HepG2 (cell line): ENCODE measurements around the gene SPART. TPM values are rescaled to one million over a fixed set of nuclear protein-coding genes. Genes with fewer than 3 reads are reported as not detected.

Source experiments
- ARHGAP35 ChIP-seq: sonication (generic); formaldehyde crosslinking; IDR thresholded peaks from 2 replicates; pipeline ENCODE4 v1.9.0; 2022; ENCODE audit warnings: mild to moderate bottlenecking, inconsistent platforms, moderate library complexity, missing genetic modification reagents, borderline replicate concordance
- CREM ChIP-seq, 2 experiments: sonication (generic) in 1 of 2; formaldehyde crosslinking in 1 of 2; IDR thresholded peaks; 2 replicates each; pipeline versions ENCODE4 v1.4.0 to v1.6.1; 2016 to 2020; ENCODE audit warnings: antibody characterized with exemption in 1 of 2, mild to moderate bottlenecking in 1 of 2, missing genetic modification reagents in 1 of 2
- ESRRA ChIP-seq: sonication (generic); formaldehyde crosslinking; IDR thresholded peaks from 2 replicates; pipeline ENCODE4 v1.5.1; 2020; ENCODE audit warnings: mild to moderate bottlenecking, low read depth, missing genetic modification reagents
- GFI1 ChIP-seq: sonication (generic); formaldehyde crosslinking; IDR thresholded peaks from 2 replicates; pipeline ENCODE4 v1.5.0; 2020; ENCODE audit warnings: missing genetic modification reagents, mild to moderate bottlenecking, borderline replicate concordance
- HDAC1 ChIP-seq: sonication (generic); formaldehyde crosslinking; IDR thresholded peaks from 2 replicates; pipeline ENCODE4 v1.5.1; 2020; ENCODE audit warnings: mild to moderate bottlenecking, missing genetic modification reagents
- HMGXB4 ChIP-seq, 2 experiments: sonication (generic) in 1 of 2; formaldehyde crosslinking in 1 of 2; IDR thresholded peaks; 2 replicates each; pipeline versions ENCODE4 v1.4.0 to v1.6.1; 2018 to 2020; ENCODE audit warnings: missing genetic modification reagents in 2 of 2, borderline replicate concordance in 1 of 2, low read depth in 1 of 2, mild to moderate bottlenecking in 1 of 2, missing biosample characterization in 1 of 2
- JUND ChIP-seq: sonication (generic); formaldehyde crosslinking; IDR thresholded peaks from 2 replicates; pipeline ENCODE4 v1.8.0; 2022; ENCODE audit warnings: mild to moderate bottlenecking, missing genetic modification reagents
- KAT8 ChIP-seq: IDR thresholded peaks from 2 replicates; pipeline ENCODE4 v1.6.1; 2016; ENCODE audit warnings: missing genetic modification reagents, missing compliant biosample characterization
- KDM2A ChIP-seq: sonication (generic); formaldehyde crosslinking; IDR thresholded peaks from 2 replicates; pipeline ENCODE4 v1.4.0; 2020; ENCODE audit warnings: low read depth, missing genetic modification reagents, borderline replicate concordance
- KLF6 ChIP-seq: IDR thresholded peaks from 2 replicates; pipeline ENCODE4 v1.8.0; 2016; ENCODE audit warnings: missing biosample characterization, missing genetic modification reagents
- PHF20 ChIP-seq: sonication (generic); formaldehyde crosslinking; IDR thresholded peaks from 2 replicates; pipeline ENCODE4 v1.5.0; 2020; ENCODE audit warnings: mild to moderate bottlenecking, missing genetic modification reagents
- PHF8 ChIP-seq: sonication (generic); formaldehyde crosslinking; IDR thresholded peaks from 2 replicates; pipeline ENCODE4 v1.5.0; 2020; ENCODE audit warnings: missing genetic modification reagents
- PLSCR1 ChIP-seq: sonication (generic); formaldehyde crosslinking; IDR thresholded peaks from 2 replicates; pipeline ENCODE4 v1.5.0; 2020; ENCODE audit warnings: missing genetic modification reagents, mild to moderate bottlenecking, borderline replicate concordance
- REXO4 ChIP-seq: sonication (generic); formaldehyde crosslinking; IDR thresholded peaks from 2 replicates; pipeline ENCODE4 v1.8.0; 2022; ENCODE audit warnings: missing genetic modification reagents, mild to moderate bottlenecking, borderline replicate concordance
- SP1 ChIP-seq, 2 experiments: fragments of 450-650 bp in 1 of 2; sonication (generic) in 1 of 2; formaldehyde crosslinking in 1 of 2; IDR thresholded peaks; 2 replicates each; pipeline versions ENCODE4 v1.4.0 to v1.6.1; 2016 to 2020; ENCODE audit warnings: missing genetic modification reagents in 1 of 2
- TRIM24 ChIP-seq: sonication (generic); formaldehyde crosslinking; IDR thresholded peaks from 2 replicates; pipeline ENCODE4 v1.8.0; 2022; ENCODE audit warnings: mild to moderate bottlenecking, missing genetic modification reagents
- ZMYM4 ChIP-seq: sonication (generic); formaldehyde crosslinking; IDR thresholded peaks from 2 replicates; pipeline ENCODE4 v1.8.1; 2023; ENCODE audit warnings: mild to moderate bottlenecking, missing genetic modification reagents
- ZNF274 ChIP-seq: sonication (generic); formaldehyde crosslinking; IDR thresholded peaks from 2 replicates; pipeline ENCODE4 v1.5.1; 2020; ENCODE audit warnings: mild to moderate bottlenecking, missing genetic modification reagents
- ZNF549 ChIP-seq: sonication (generic); formaldehyde crosslinking; IDR thresholded peaks from 2 replicates; pipeline ENCODE4 v1.5.0; 2020; ENCODE audit warnings: missing genetic modification reagents
- ZNF567 ChIP-seq: sonication (generic); formaldehyde crosslinking; IDR thresholded peaks from 2 replicates; pipeline ENCODE4 v1.8.1; 2023; ENCODE audit warnings: mild to moderate bottlenecking, missing genetic modification reagents, borderline replicate concordance
- ZSCAN21 ChIP-seq: sonication (generic); formaldehyde crosslinking; IDR thresholded peaks from 2 replicates; pipeline ENCODE4 v1.8.0; 2022; ENCODE audit warnings: mild to moderate bottlenecking, missing genetic modification reagents, moderate library complexity, borderline replicate concordance
- ZSCAN30 ChIP-seq: sonication (generic); formaldehyde crosslinking; IDR thresholded peaks from 2 replicates; pipeline ENCODE4 v1.5.0; 2020; ENCODE audit warnings: mild to moderate bottlenecking, missing genetic modification reagents
- ZSCAN9 ChIP-seq: IDR thresholded peaks from 2 replicates; pipeline ENCODE4 v1.6.1; 2016; ENCODE audit warnings: borderline replicate concordance
- polyA plus RNA-seq, 8 experiments: library from polyadenylated mRNA; depleted of rRNA in 3 of 8; stranded (reverse) in 7 of 8; unstranded in 1 of 8; fragments of >200 nt; fragmentation: Illumina TruSeq in 4 of 8; extraction: Trizol in 4 of 8; gene quantifications; 2 replicates each; pipeline versions ENCODE4 v1.2.1 to v1.2.3, GENCODE V29; 2011 to 2016; ENCODE audit warnings: low read depth in 4 of 8, missing spikeins in 1 of 8, mixed read lengths in 1 of 8; ENCODE audit not compliant: insufficient read depth in 1 of 8
- total RNA-seq, 5 experiments: library from RNA; depleted of rRNA; stranded (reverse); fragments of >200 nt; fragmentation: Illumina TruSeq; extraction: Trizol; gene quantifications; 2 replicates each; pipeline ENCODE4 v1.2.3, GENCODE V29; 2016; ENCODE audit warnings: low read depth in 1 of 5
- TF ChIP-seq, protein P1 (sequence below): sonication (generic); formaldehyde crosslinking; IDR thresholded peaks from 2 replicates; pipeline ENCODE4 v1.4.0; 2020; ENCODE audit warnings: missing genetic modification reagents, mild to moderate bottlenecking, borderline replicate concordance

Gene SPART
- total and polyA plus RNA-seq, 2 of the 13 experiments (the other 11 are each of a cell fraction or from before 2014, with no cell fraction given), result 8.9 to 28.8 TPM

GRCh38 chr13:36346222-36347083, at the start of gene SPART (continued):
- TF ChIP-seq HMGXB4 (CRISPR knock-in tag; IDR thresholded peaks at IDR 0.05; ENCODE audit: borderline replicate concordance in 1 of 2, low read depth in 1 of 2) (peak; percentile 49 to 71; a peak in 2 of 4 replicates), KAT8 (CRISPR knock-in tag) (no peak), KDM2A (CRISPR knock-in tag) (peak; percentile 69), GFI1 (no peak), TRIM24 (CRISPR knock-in tag) (no peak), ZMYM4 (CRISPR knock-in tag) (0 out of 2 replicates have a peak, but pooled peaks have one; percentile 35), ZNF567 (CRISPR knock-in tag) (no peak), ZSCAN30 (CRISPR knock-in tag) (no peak), SP1 (IDR thresholded peaks at IDR 0.05) (no peak), SP1 (CRISPR knock-in tag; IDR thresholded peaks at IDR 0.05) (no peak), ESRRA (CRISPR knock-in tag) (no peak), JUND (no peak), ZNF549 (CRISPR knock-in tag) (no peak), REXO4 (no peak), CREM (IDR thresholded peaks at IDR 0.05) (no peak), CREM (CRISPR knock-in tag; IDR thresholded peaks at IDR 0.05) (no peak), ARHGAP35 (no peak), PHF20 (CRISPR knock-in tag) (0 out of 2 replicates have a peak, but pooled peaks have one; percentile 31), ZSCAN9 (CRISPR knock-in tag) (no peak), HDAC1 (0 out of 2 replicates have a peak, but pooled peaks have one; percentile 12), ZSCAN21 (CRISPR knock-in tag) (peak; percentile 43; the same call in 1 of the 2 replicates), KLF6 (no peak), ZNF274 (CRISPR knock-in tag) (0 out of 2 replicates have a peak, but pooled peaks have one; percentile 59), PHF8 (CRISPR knock-in tag) (peak; percentile 62), PLSCR1 (CRISPR knock-in tag) (no peak)
- TF ChIP-seq, protein P1, sequence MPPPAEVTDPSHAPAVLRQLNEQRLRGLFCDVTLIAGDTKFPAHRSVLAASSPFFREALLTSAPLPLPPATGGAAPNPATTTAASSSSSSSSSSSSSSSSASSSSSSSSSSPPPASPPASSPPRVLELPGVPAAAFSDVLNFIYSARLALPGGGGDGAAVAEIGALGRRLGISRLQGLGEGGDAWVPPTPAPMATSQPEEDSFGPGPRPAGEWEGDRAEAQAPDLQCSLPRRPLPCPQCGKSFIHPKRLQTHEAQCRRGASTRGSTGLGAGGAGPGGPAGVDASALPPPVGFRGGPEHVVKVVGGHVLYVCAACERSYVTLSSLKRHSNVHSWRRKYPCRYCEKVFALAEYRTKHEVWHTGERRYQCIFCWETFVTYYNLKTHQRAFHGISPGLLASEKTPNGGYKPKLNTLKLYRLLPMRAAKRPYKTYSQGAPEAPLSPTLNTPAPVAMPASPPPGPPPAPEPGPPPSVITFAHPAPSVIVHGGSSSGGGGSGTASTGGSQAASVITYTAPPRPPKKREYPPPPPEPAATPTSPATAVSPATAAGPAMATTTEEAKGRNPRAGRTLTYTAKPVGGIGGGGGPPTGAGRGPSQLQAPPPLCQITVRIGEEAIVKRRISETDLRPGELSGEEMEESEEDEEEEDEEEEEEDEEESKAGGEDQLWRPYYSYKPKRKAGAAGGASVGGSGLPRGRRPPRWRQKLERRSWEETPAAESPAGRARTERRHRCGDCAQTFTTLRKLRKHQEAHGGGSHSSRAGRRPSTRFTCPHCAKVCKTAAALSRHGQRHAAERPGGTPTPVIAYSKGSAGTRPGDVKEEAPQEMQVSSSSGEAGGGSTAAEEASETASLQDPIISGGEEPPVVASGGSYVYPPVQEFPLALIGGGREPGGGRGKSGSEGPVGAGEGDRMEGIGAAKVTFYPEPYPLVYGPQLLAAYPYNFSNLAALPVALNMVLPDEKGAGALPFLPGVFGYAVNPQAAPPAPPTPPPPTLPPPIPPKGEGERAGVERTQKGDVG (CRISPR knock-in tag), result no peak
